ENCODE results near the gene DIAPH2.

DIAPH2 gene

DNA sequence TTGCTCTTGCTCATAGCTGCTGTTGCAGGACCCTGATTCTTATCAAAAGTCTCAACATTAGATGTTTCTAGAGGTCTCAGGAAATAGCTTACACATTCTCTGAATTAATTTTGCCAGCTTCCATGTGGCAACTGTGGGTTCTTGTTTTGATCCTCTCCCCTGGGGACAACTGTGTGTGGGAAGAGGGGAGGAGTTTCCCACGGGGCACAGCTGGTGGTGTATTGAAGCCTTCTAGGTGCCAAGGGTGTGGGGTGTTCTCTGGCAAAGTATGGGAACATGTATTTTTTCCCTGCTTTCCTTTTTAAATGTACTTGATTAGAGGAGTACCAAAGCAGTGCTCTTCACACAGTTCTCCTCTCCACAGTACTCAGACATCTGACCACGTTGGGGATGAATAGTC, 411.7 kb downstream of the DIAPH2 start (continued):
- TF ChIP-seq, protein P1, sequence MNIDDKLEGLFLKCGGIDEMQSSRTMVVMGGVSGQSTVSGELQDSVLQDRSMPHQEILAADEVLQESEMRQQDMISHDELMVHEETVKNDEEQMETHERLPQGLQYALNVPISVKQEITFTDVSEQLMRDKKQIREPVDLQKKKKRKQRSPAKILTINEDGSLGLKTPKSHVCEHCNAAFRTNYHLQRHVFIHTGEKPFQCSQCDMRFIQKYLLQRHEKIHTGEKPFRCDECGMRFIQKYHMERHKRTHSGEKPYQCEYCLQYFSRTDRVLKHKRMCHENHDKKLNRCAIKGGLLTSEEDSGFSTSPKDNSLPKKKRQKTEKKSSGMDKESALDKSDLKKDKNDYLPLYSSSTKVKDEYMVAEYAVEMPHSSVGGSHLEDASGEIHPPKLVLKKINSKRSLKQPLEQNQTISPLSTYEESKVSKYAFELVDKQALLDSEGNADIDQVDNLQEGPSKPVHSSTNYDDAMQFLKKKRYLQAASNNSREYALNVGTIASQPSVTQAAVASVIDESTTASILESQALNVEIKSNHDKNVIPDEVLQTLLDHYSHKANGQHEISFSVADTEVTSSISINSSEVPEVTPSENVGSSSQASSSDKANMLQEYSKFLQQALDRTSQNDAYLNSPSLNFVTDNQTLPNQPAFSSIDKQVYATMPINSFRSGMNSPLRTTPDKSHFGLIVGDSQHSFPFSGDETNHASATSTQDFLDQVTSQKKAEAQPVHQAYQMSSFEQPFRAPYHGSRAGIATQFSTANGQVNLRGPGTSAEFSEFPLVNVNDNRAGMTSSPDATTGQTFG (tag by site-specific recombination; IDR thresholded peaks at IDR 0.05; ENCODE audit: borderline replicate concordance), result no peak
- no peak for TF ChIP-seq ZNF521 (tag by site-specific recombination; IDR thresholded peaks at IDR 0.05)
- TF ChIP-seq, protein P2, sequence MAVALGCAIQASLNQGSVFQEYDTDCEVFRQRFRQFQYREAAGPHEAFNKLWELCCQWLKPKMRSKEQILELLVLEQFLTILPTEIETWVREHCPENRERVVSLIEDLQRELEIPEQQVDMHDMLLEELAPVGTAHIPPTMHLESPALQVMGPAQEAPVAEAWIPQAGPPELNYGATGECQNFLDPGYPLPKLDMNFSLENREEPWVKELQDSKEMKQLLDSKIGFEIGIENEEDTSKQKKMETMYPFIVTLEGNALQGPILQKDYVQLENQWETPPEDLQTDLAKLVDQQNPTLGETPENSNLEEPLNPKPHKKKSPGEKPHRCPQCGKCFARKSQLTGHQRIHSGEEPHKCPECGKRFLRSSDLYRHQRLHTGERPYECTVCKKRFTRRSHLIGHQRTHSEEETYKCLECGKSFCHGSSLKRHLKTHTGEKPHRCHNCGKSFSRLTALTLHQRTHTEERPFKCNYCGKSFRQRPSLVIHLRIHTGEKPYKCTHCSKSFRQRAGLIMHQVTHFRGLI (tag by site-specific recombination; IDR thresholded peaks at IDR 0.05), result no peak
- TF ChIP-seq ZNF404 (tag by site-specific recombination; IDR thresholded peaks at IDR 0.05), result no peak

DNA sequence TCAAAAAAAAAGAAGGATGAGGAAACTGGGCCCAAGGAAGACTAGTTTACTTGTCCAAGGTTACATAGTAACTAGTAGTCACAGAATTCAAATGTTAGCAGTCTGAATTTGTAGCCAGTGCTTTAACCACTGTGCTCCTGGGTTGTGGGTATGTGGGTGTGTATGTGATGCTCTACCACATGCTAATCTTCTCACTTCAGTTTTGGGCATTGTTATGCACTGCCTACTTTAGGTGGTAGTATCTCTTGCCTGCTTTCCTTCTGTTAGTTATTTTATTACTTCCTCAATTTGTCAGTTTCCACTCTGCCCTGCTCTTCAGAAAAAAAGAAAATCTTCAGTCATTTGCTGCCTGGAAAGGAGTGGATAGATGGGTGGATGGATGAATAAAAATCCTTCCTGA, 418.3 kb downstream of the DIAPH2 start:
- CTCF ChIA-PET, result no interaction called here
- H3K36me3 ChIP-seq (ENCODE audit: control insufficient read depth in 2 of 2, insufficient read depth in 1 of 2, low read length in 2 of 2), result no peaks in the 10 kb centered on the region
- no peak overlapping the region for H3K4me3 ChIP-seq (ENCODE audit: low read depth, low read length)
- H3K4me1 ChIP-seq (ENCODE audit: control insufficient read depth, insufficient read depth, low read length), result no peaks in the 10 kb centered on the region
- no peak overlapping the region for H3K27ac ChIP-seq (ENCODE audit: extremely low read depth, low read depth, low read length)
- POLR2A ChIA-PET, result no interaction called here
- TF ChIP-seq, protein P3, sequence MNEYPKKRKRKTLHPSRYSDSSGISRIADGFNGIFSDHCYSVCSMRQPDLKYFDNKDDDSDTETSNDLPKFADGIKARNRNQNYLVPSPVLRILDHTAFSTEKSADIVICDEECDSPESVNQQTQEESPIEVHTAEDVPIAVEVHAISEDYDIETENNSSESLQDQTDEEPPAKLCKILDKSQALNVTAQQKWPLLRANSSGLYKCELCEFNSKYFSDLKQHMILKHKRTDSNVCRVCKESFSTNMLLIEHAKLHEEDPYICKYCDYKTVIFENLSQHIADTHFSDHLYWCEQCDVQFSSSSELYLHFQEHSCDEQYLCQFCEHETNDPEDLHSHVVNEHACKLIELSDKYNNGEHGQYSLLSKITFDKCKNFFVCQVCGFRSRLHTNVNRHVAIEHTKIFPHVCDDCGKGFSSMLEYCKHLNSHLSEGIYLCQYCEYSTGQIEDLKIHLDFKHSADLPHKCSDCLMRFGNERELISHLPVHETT (tag by site-specific recombination; IDR thresholded peaks at IDR 0.05), result no peak
- TF ChIP-seq ZNF529 (tag by site-specific recombination; IDR thresholded peaks at IDR 0.05; ENCODE audit: insufficient replicate concordance) (no peak), ZFP37 (tag by site-specific recombination; IDR thresholded peaks at IDR 0.05) (no peak)
- TF ChIP-seq, protein P4, sequence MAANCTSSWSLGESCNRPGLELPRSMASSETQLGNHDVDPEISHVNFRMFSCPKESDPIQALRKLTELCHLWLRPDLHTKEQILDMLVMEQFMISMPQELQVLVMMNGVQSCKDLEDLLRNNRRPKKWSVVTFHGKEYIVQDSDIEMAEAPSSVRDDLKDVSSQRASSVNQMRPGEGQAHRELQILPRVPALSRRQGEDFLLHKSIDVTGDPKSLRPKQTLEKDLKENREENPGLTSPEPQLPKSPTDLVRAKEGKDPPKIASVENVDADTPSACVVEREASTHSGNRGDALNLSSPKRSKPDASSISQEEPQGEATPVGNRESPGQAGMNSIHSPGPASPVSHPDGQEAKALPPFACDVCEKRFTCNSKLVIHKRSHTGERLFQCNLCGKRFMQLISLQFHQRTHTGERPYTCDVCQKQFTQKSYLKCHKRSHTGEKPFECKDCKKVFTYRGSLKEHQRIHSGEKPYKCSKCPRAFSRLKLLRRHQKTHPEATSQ (tag by site-specific recombination; IDR thresholded peaks at IDR 0.05), result no peak
- no peaks in the 10 kb centered on the region; the same call in 1 of the 2 replicates for H3K9me3 ChIP-seq (ENCODE audit: control insufficient read depth, insufficient read depth, low read depth, low read length)

DNA sequence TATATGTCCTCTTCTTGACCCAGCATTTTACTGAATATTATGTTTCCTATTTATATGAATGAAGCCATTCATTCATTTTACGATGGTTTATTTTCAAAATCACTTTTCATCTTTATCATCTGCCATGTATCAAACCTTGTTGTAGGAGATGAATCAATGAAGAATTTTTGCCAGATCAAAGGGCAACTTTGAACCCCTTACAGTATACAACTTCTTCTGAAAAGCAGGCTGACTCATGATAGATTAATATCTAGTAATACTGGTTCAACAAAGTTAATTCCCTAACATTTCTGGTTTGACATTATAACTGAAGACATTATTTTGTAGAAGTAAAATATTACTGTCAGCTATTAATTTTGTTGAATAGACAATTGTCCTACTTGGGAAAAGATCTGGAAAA, 425.1 kb downstream of the DIAPH2 start:
- H3K9me3 ChIP-seq (ENCODE audit: control insufficient read depth, insufficient read depth, low read depth, low read length), result no peaks in the 10 kb centered on the region; the same call in none of the 2 replicates
- H3K27ac ChIP-seq (ENCODE audit: extremely low read depth, low read depth, low read length), result no peak overlapping the region
- H3K4me3 ChIP-seq (ENCODE audit: low read depth, low read length), result no peak overlapping the region
- POLR2A ChIA-PET, result no interaction called here
- CTCF ChIA-PET, result no interaction called here
- TF ChIP-seq SCRT1 (tag by site-specific recombination; IDR thresholded peaks at IDR 0.05; ENCODE audit: borderline replicate concordance) (no peak), YY1 (tag by site-specific recombination; IDR thresholded peaks at IDR 0.05) (no peak), ZEB2 (tag by site-specific recombination; IDR thresholded peaks at IDR 0.05) (no peak), ZNF473 (tag by site-specific recombination; IDR thresholded peaks at IDR 0.05) (no peak), ZNF132 (tag by site-specific recombination; IDR thresholded peaks at IDR 0.05; ENCODE audit: borderline replicate concordance) (no peak), ZNF146 (tag by site-specific recombination; IDR thresholded peaks at IDR 0.05) (no peak), ZNF830 (tag by site-specific recombination; IDR thresholded peaks at IDR 0.05; ENCODE audit: low read depth) (no peak), REPIN1 (tag by site-specific recombination; IDR thresholded peaks at IDR 0.05; ENCODE audit: low read depth) (no peak), EGR2 (tag by site-specific recombination; IDR thresholded peaks at IDR 0.05; ENCODE audit: low read depth) (no peak)
- TF ChIP-seq, protein P5, sequence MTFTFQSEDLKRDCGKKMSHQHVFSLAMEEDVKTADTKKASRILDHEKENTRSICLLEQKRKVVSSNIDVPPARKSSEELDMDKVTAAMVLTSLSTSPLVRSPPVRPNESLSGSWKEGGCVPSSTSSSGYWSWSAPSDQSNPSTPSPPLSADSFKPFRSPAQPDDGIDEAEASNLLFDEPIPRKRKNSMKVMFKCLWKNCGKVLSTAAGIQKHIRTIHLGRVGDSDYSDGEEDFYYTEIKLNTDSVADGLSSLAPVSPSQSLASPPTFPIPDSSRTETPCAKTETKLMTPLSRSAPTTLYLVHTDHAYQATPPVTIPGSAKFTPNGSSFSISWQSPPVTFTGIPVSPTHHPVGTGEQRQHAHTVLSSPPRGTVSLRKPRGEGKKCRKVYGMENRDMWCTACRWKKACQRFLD (tag by site-specific recombination; IDR thresholded peaks at IDR 0.05), result no peak
- TF ChIP-seq, protein P6, sequence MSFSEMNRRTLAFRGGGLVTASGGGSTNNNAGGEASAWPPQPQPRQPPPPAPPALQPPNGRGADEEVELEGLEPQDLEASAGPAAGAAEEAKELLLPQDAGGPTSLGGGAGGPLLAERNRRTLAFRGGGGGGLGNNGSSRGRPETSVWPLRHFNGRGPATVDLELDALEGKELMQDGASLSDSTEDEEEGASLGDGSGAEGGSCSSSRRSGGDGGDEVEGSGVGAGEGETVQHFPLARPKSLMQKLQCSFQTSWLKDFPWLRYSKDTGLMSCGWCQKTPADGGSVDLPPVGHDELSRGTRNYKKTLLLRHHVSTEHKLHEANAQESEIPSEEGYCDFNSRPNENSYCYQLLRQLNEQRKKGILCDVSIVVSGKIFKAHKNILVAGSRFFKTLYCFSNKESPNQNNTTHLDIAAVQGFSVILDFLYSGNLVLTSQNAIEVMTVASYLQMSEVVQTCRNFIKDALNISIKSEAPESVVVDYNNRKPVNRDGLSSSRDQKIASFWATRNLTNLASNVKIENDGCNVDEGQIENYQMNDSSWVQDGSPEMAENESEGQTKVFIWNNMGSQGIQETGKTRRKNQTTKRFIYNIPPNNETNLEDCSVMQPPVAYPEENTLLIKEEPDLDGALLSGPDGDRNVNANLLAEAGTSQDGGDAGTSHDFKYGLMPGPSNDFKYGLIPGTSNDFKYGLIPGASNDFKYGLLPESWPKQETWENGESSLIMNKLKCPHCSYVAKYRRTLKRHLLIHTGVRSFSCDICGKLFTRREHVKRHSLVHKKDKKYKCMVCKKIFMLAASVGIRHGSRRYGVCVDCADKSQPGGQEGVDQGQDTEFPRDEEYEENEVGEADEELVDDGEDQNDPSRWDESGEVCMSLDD (tag by site-specific recombination; IDR thresholded peaks at IDR 0.05), result no peak
- no peaks in the 10 kb centered on the region for H3K36me3 ChIP-seq (ENCODE audit: control insufficient read depth in 2 of 2, insufficient read depth in 1 of 2, low read length in 2 of 2)
- H3K4me1 ChIP-seq (ENCODE audit: control insufficient read depth, insufficient read depth, low read length), result no peaks in the 10 kb centered on the region

All from HEK293 (cell line).